ENCODE results near the gene CELA2B. TPM values are rescaled to one million over a fixed set of nuclear protein-coding genes. Genes with fewer than 3 reads are reported as not detected.

The CELA2B gene
- total RNA-seq, 1 donor from 2014 or later = not detected

- no peaks in the 10 kb centered on the region for H3K4me1 Mint-ChIP-seq
- no peaks in the 10 kb centered on the region for H3K36me3 Mint-ChIP-seq (ENCODE audit: low read depth)
- H3K9me3 Mint-ChIP-seq = no peaks in the 10 kb centered on the region
- no peaks in the 10 kb centered on the region for H3K27me3 Mint-ChIP-seq (ENCODE audit: low read depth)
- TF ChIP-seq CTCF (conservative IDR thresholded peaks at IDR 0.05) = no peak
- H3K27ac Mint-ChIP-seq (ENCODE audit: unreplicated experiment) = no peak overlapping the region
- H3K4me3 Mint-ChIP-seq = no peak overlapping the region
- DNase-seq (ENCODE audit: low read depth, low spot score) = no peak
These were observed 38.9 kb upstream of the CELA2B start for GRCh38 chr1:15436881-15437442.

GRCh38 chr1:15439325-15439724 is 36.6 kb upstream of the CELA2B start:
- H3K36me3 Mint-ChIP-seq (ENCODE audit: low read depth) = no peaks in the 10 kb centered on the region
- no peak for TF ChIP-seq CTCF (conservative IDR thresholded peaks at IDR 0.05)
- H3K27ac Mint-ChIP-seq (ENCODE audit: unreplicated experiment) = no peak overlapping the region
- no peak overlapping the region for H3K4me3 Mint-ChIP-seq
- no peaks in the 10 kb centered on the region for H3K4me1 Mint-ChIP-seq
- H3K9me3 Mint-ChIP-seq = no peaks in the 10 kb centered on the region
- no peaks in the 10 kb centered on the region for H3K27me3 Mint-ChIP-seq (ENCODE audit: low read depth)
- DNase-seq (ENCODE audit: low read depth, low spot score) = no peak

DNA sequence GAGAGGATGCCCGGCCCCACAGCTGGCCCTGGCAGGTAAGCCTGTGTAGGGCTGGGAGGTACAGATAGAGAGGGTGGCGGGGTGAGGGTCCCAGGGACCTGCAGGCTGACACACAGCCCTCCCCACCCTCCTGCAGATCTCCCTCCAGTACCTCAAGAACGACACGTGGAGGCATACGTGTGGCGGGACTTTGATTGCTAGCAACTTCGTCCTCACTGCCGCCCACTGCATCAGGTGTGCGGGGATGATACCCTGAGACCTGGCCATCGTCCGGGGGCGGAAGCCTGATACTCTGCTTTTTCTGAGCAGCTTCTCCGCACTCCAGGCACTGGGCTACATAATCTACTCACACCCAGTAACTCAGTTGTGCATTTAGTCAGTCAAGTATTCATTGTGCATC is 35.5 kb upstream of the CELA2B start:
- no peak for TF ChIP-seq CTCF (conservative IDR thresholded peaks at IDR 0.05)
- Mint-ChIP-seq H3K4me3 (no peak overlapping the region), H3K4me1 (no peaks in the 10 kb centered on the region), H3K27me3 (ENCODE audit: low read depth) (no peaks in the 10 kb centered on the region), H3K27ac (ENCODE audit: unreplicated experiment) (no peak overlapping the region), H3K9me3 (no peaks in the 10 kb centered on the region), H3K36me3 (ENCODE audit: low read depth) (no peaks in the 10 kb centered on the region)
- DNase-seq (ENCODE audit: low read depth, low spot score) = no peak

DNA sequence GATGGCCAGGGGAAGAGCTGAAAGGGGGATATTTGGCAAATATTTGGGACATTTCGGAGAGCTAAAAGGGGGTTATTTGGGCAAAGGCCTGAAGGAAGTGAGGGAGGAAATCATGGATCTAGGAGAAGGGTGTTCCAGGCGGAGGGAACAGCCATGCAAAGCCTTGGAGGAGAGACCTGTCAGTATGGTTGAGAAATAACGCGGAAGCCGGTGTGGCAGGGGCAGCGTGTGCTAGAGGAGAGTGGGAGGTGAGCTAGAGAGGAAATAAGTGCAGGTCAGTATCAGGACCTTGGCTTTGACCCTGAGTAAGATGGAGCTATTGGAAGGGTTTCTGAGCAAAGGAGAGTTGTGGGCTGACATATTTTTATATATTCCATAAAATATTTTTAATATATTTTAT is 34.7 kb upstream of the CELA2B start:
- no peak overlapping the region for H3K4me3 Mint-ChIP-seq
- H3K27ac Mint-ChIP-seq (ENCODE audit: unreplicated experiment) = no peak overlapping the region
- H3K9me3 Mint-ChIP-seq = no peaks in the 10 kb centered on the region
- H3K4me1 Mint-ChIP-seq = no peaks in the 10 kb centered on the region
- DNase-seq (ENCODE audit: low read depth, low spot score) = no peak
- TF ChIP-seq CTCF (conservative IDR thresholded peaks at IDR 0.05) = no peak
- no peaks in the 10 kb centered on the region for H3K27me3 Mint-ChIP-seq (ENCODE audit: low read depth)
- H3K36me3 Mint-ChIP-seq (ENCODE audit: low read depth) = no peaks in the 10 kb centered on the region

GRCh38 chr1:15442119-15442518 is 33.8 kb upstream of the CELA2B start:
- no peak overlapping the region for H3K27ac Mint-ChIP-seq (ENCODE audit: unreplicated experiment)
- no peaks in the 10 kb centered on the region for H3K9me3 Mint-ChIP-seq
- no peak for TF ChIP-seq CTCF (conservative IDR thresholded peaks at IDR 0.05)
- no peak overlapping the region for H3K4me3 Mint-ChIP-seq
- H3K36me3 Mint-ChIP-seq (ENCODE audit: low read depth) = no peaks in the 10 kb centered on the region
- no peaks in the 10 kb centered on the region for H3K27me3 Mint-ChIP-seq (ENCODE audit: low read depth)
- no peak for DNase-seq (ENCODE audit: low read depth, low spot score)
- no peaks in the 10 kb centered on the region for H3K4me1 Mint-ChIP-seq

- no peak overlapping the region for H3K4me3 Mint-ChIP-seq
- H3K27ac Mint-ChIP-seq (ENCODE audit: unreplicated experiment) = no peak overlapping the region
- no peaks in the 10 kb centered on the region for H3K36me3 Mint-ChIP-seq (ENCODE audit: low read depth)
- no peak for DNase-seq (ENCODE audit: low read depth, low spot score)
- no peaks in the 10 kb centered on the region for H3K27me3 Mint-ChIP-seq (ENCODE audit: low read depth)
- no peak for TF ChIP-seq CTCF (conservative IDR thresholded peaks at IDR 0.05)
- no peaks in the 10 kb centered on the region for H3K9me3 Mint-ChIP-seq
- no peaks in the 10 kb centered on the region for H3K4me1 Mint-ChIP-seq
These were observed 33.1 kb upstream of the CELA2B start for GRCh38 chr1:15442759-15443158.
